SIG-M5 treated with dmso at 0.1 percent for 504 hours (cell line): ENCODE results near the gene CXCL1.

ENCODE experiments used
- DNase-seq: peaks from one replicate; lab custom pipeline; 2025; ENCODE audit not compliant: unreplicated experiment; lab: John Stamatoyannopoulos, UW

CXCL1 gene

DNA sequence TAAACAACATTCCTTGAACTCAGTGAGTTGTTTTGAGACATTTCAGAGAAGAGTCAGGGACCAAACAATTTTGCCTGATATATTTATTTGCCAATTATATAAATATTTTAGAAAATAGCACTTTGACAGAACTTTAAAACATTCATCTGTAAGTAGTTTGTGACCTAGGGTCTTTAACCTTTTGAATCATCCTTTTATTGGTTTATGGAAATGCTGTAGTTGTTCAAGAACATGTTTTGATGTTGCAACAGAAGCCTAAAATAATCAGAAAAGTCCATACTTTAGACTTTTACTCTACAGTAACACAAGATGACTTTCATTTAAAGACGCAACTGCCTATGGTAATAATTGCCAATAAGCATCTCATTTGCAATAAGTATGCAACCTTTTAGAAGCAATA is 43.0 kb downstream of the CXCL1 start:
- no peak for DNase-seq

DNA sequence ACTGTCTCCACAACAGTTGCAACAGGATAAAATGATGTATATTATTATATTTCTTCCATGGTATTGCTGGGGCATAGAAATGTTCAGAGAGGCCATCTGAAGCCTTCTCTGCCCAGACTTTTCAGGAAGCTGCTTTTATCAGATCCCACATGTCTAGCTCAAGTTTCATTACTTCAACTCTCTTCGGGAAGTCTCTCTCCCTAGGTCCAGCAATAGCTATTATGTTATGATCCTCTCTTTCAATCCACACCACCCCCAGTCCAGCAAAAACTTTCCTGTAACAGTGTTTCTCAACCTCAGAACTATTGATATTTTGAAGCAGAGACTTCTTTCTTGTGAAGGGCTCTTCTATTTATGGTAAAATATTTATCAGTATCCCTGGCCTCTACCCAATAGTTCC is 44.9 kb downstream of the CXCL1 start:
- DNase-seq: no peak

DNA sequence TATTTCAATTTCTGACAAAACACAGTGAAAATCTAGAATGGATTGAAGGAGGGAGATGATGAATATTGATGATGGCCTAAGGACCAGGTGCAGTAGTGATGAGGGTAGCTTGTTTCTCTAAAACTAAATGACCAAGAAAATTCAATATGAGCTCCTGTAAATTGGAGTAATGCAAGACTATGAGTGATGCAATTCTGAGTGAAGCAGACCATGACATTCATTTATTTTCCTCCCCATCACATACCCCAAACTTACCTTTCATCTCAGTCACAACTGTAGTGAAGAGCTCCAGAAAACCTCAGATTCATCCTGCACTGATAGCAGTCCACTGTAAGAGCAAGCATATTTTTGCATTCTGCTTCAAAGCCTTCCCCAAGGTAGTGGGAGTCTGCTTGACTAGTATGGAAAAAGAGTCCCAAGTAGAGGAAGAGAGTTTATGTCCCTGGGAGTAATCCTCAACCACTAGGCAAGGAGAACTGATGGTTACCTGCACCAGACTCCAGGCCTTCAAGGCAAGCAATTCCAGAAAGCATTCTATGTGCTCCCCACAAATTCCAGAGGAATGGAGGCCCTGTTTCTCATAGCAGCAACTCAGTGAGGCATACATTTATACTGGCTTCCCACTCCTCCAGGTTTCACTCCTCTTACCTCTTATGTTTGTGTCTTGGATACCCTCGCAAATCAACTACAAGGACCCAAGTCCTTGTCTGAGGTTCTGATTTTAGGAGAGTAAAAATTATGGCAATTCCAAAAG is 47.2 kb downstream of the CXCL1 start:
- no peak for DNase-seq

DNA sequence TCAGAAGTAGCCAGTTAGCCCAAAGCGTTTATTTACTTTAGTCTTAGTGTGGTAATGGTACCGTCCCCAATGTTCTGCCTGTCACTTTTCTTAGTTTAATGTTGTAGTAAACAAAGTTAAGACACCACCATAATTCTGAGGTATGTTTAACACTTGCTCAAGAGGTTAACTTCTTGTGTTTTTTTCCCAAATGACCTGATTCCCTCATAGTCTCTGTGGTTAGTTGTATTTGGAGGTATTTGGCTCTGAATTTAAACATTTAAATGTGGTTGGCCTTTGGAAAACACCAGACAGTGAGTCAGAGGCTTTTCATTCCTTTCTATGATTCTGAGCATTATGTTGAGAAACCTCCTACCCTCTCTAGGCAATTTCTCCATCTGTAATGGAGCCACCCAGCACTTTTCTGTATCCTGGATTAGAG is 47.9 kb downstream of the CXCL1 start:
- peak; percentile 16 for DNase-seq

DNA sequence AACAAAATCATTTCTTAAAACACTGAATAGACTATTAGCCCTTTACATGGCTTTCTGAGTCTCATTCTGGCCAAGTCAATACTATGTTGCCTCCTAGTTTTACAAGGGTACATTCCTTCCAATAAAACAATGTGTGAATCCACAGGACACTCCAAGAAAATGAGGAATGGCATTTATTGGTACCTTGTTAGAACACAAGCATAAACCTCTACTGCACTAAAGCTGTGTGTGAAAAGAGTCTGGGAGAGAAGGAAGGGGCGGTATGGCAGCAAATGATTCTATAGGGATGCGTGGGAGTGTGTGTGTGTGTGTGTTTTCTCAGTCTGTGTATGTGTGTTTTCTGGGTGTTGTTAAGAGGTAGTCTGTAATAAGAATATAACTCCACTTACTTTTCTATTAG is 48.9 kb downstream of the CXCL1 start:
- DNase-seq: no peak

DNA sequence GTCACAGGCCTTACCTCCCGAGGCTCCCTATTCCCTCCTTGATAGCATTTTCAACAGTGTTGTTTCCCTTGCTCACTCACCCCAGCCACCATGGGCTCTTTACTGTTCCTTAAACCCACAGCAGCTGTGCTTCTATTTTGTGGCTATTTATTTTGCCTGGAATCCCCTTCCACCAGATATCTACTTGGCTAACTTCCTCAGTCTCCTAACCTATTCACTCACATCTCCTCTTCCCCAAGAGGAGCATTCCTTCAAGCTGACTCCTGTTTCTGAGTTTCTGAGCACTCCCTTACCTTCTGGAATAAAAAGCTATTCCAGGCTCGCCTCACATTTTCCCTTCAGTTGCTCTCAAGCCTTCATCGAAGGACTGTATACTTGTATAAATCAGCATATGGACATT is 50.5 kb downstream of the CXCL1 start:
- no peak for DNase-seq
